DMS79 (cell line): ENCODE measurements around the gene NEMP2.

ENCODE experiments used
- DNase-seq: peaks from one replicate; lab custom pipeline; 2025; lab: John Stamatoyannopoulos, UW

Gene NEMP2

GRCh38 chr2:190457256-190457655 lies 77.3 kb downstream of the NEMP2 start:
- no peak for DNase-seq

GRCh38 chr2:190456833-190457232 lies 77.7 kb downstream of the NEMP2 start:
- no peak for DNase-seq

GRCh38 chr2:190455358-190456095 lies 79.0 kb downstream of the NEMP2 start:
- no peak for DNase-seq

GRCh38 chr2:190454795-190455194 lies 79.7 kb downstream of the NEMP2 start:
- no peak for DNase-seq
